AG04450 (cell line): ENCODE results near the gene ZNF579. TPM values are rescaled to one million over a fixed set of nuclear protein-coding genes. Genes with fewer than 3 reads are reported as not detected.

ENCODE experiments used
- CTCF ChIA-PET: fragments of 300-600, 350-600 bp; formaldehyde crosslinking; extraction: SDS; loops from one replicate; lab custom pipeline; 2022; ENCODE audit warnings: antibody characterized with exemption, inconsistent platforms; lab: Charles Lee
- POLR2A ChIA-PET: fragments of 350-600 bp; formaldehyde crosslinking; extraction: SDS; loops from one replicate; lab custom pipeline; 2021; ENCODE audit warnings: antibody characterized with exemption, inconsistent platforms; lab: Yijun Ruan, JAX
- DNase-seq: peaks from one replicate; pipeline ENCODE4 v3.0.0-alpha.2; 2011; ENCODE audit warnings: low read depth, low spot score
- H3K27ac ChIP-seq: one replicate; pipeline ENCODE4 v1.5.1; 2012; ENCODE audit warnings: low read depth, low read length, control low read depth
- H3K27me3 ChIP-seq: one replicate; pipeline ENCODE4 v1.6.0; 2012; ENCODE audit warnings: low read length; ENCODE audit not compliant: control insufficient read depth, insufficient read depth
- H3K4me3 ChIP-seq: 2 replicates; pipeline ENCODE4 v1.5.1; 2011; ENCODE audit warnings: mild to moderate bottlenecking, low read depth, low read length, control low read depth
- H3K9me3 ChIP-seq: 2 replicates; pipeline ENCODE4 v1.5.1; 2012; ENCODE audit warnings: low read length; ENCODE audit not compliant: control insufficient read depth, insufficient read depth
- polyA plus RNA-seq: library from polyadenylated mRNA; depleted of rRNA; stranded (reverse); fragments of >200 nt; gene quantifications from 2 replicates; pipeline ENCODE4 v1.2.3, GENCODE V29; 2011
- TF ChIP-seq, protein P1 (sequence below): IDR thresholded peaks from 2 replicates; pipeline ENCODE4 v1.5.1; 2011; ENCODE audit warnings: low read depth, low read length, control low read depth, inconsistent platforms

ZNF579 gene
- polyA plus RNA-seq, 1 experiment = 4.2 TPM

DNA sequence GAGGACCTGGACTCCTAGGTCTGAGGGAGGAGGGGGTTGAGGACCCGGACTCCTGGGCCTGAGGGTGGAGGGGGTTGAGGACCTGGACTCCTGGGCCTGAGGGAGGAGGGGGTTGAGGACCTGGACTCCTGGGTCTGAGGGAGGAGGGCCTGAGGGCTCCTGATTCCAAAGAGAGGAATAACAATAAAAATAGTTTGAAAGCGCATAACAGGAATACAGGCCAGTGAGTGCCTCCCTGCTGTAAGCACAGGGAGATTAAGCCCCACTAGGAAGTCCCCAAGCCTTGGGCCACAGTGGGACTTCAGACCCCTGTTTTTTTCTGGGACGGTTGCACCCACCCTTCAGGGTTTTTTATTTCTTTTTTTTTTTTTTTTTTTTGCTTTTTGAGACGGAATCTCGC lies 42.5 kb downstream of the ZNF579 start:
- peaks cover 4% of the 10 kb centered on the region for H3K9me3 ChIP-seq
- ChIA-PET POLR2A (interaction anchor here (0.7 kb wide), 1 partner anchor 20 kb away, joined by 9 read pairs; no protein-coding TSS in a partner anchor), CTCF (no interaction called here)
- TF ChIP-seq, protein P1, sequence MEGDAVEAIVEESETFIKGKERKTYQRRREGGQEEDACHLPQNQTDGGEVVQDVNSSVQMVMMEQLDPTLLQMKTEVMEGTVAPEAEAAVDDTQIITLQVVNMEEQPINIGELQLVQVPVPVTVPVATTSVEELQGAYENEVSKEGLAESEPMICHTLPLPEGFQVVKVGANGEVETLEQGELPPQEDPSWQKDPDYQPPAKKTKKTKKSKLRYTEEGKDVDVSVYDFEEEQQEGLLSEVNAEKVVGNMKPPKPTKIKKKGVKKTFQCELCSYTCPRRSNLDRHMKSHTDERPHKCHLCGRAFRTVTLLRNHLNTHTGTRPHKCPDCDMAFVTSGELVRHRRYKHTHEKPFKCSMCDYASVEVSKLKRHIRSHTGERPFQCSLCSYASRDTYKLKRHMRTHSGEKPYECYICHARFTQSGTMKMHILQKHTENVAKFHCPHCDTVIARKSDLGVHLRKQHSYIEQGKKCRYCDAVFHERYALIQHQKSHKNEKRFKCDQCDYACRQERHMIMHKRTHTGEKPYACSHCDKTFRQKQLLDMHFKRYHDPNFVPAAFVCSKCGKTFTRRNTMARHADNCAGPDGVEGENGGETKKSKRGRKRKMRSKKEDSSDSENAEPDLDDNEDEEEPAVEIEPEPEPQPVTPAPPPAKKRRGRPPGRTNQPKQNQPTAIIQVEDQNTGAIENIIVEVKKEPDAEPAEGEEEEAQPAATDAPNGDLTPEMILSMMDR = no peak
- H3K27me3 ChIP-seq = no peaks in the 10 kb centered on the region
- H3K4me3 ChIP-seq = no peak overlapping the region
- no peak overlapping the region for H3K27ac ChIP-seq
- DNase-seq = no peak

DNA sequence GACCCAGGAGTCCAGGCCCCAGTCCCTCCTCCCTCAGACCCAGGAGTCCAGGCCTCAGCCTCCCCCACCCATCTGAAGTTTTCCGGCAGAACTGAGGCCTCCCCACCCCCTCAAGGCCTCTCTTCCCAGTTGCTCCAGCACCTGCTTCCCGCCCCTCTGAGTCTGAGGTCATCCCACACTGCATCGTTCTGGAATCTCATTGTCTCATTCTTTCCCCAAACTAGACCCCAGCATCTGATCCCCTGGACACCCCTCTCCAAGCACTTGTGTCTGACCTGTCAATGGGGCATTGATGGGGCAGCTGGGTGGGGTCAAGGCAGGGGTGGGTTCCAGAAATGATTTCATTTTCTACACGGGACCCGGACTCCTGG lies 42.9 kb downstream of the ZNF579 start:
- ChIA-PET CTCF (no interaction called here), POLR2A (no interaction called here)
- H3K4me3 ChIP-seq = no peak overlapping the region
- no peak for DNase-seq
- H3K9me3 ChIP-seq = peaks cover 4% of the 10 kb centered on the region
- H3K27ac ChIP-seq = no peak overlapping the region
- TF ChIP-seq, protein P1 = no peak
- H3K27me3 ChIP-seq = no peaks in the 10 kb centered on the region

DNA sequence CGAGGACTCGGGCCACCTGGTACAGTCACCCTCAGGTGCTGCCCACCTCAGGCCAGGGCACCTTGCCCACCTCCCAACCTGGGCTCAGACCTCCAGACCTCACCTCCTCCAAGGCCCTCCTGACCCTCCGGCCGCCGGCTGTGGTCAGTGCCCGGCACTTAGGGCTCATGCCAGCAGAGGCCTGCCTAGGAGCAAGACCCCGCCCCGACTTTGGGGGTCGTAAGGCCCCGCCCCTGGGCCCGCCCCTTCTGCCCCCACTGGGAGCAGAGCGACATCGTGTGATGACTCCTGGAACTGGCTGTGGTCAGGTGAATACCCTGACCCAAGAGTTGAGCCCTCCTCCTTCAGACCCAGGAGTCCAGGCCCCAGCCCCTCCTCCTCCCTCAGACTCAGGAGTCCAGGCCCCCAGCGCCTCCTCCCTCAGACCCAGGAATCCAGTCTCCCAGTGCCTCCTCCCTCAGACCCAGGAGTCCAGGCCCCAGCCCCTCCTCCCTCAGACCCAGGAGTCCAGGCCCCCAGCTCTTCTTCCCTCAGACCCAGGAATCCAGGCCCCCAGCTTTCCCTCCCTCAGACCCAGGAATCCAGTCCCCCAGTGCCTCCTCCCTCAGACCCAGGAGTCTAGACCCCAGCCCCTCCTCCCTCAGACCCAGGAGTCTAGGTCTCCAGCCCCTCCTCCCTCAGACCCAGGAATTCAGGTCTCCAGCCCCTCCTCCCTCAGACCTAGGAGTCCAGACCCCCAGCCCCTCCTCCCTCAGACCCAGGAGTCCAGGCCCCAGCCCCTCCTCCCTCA lies 43.5 kb downstream of the ZNF579 start, which contains the start of gene SBK2:
SBK2 (minus strand) TSS at position 183 of the 790 bp plus-strand sequence. CDS start 839 bp downstream, outside the sequence.
- no peak for DNase-seq
- no peak within 1 kb of the TSS for H3K4me3 ChIP-seq
- no peak within 1 kb of the TSS for H3K27ac ChIP-seq
- POLR2A ChIA-PET = no interaction called here
- peaks cover 4% of the 10 kb centered on the region; the same call in 1 of the 2 replicates for H3K9me3 ChIP-seq
- CTCF ChIA-PET = interaction anchor here (0.7 kb wide), 1 partner anchor 95 kb away, joined by 4 read pairs; no protein-coding TSS in a partner anchor
- TF ChIP-seq, protein P1 = no peak; the same call in 1 of the 2 replicates
- no peaks in the 10 kb centered on the region for H3K27me3 ChIP-seq

DNA sequence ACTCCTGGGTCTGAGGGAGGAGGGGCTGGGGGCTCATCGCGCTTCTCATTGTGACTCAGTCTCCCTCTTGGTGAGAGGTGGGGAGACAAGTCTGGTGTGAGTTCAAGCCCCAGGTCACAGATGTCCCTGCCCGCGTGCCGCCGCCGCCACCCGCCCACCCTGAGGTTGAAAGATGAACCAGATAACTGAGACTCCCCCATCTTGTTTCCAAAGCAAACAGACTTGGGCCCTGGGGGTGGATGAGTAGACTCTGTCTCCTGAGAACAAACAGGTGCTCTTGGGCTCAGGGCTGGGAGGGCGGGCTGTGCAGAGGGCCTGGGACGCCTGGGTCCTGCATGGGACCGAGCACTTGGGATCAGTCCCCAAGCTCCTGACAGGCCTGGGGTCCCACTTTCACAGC lies 44.3 kb downstream of the ZNF579 start:
- Histone ChIP-seq H3K4me3 (no peak overlapping the region), H3K9me3 (peaks cover 4% of the 10 kb centered on the region; the same call in 1 of the 2 replicates), H3K27me3 (no peaks in the 10 kb centered on the region), H3K27ac (no peak overlapping the region)
- CTCF ChIA-PET = interaction anchor here (0.7 to 2.3 kb wide), 3 partner anchors 32 to 95 kb away, joined by 4 to 5 read pairs (median 4); no protein-coding TSS in a partner anchor
- no peak for DNase-seq
- TF ChIP-seq, protein P1 = no peak
- POLR2A ChIA-PET = no interaction called here

DNA sequence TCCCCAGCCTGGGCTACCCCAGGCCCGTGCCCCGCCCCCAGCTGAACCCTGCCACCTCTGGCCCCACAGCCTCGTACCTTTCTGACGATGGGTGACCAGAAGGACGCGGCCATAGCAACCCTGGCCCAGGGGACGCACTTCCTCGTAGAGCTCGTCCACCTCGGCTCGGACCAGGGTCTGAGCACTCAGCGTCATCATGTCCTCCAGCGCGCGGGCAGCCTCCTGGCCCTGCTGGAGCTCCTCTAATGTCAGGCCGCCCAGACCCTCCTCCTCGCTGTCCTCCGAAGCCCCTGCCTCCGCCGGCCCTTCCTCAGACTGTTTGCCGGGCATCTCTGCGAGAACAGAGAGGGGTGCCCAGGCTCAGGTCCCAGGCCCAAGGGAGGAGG lies 44.7 kb downstream of the ZNF579 start:
- ChIA-PET POLR2A (no interaction called here), CTCF (interaction anchor here (0.6 to 2.3 kb wide), 4 partner anchors 31 to 96 kb away, joined by 3 to 5 read pairs (median 4); no protein-coding TSS in a partner anchor)
- no peak for DNase-seq

More for the DNA sequence above, 44.7 kb downstream of the ZNF579 start:
- Histone ChIP-seq H3K4me3 (no peak overlapping the region), H3K9me3 (peaks cover under 1% of the 10 kb centered on the region; the same call in 1 of the 2 replicates), H3K27me3 (no peaks in the 10 kb centered on the region), H3K27ac (no peak overlapping the region)
- TF ChIP-seq, protein P1 = no peak
